ENCODE data around the gene PACS1. TPM values are rescaled to one million over a fixed set of nuclear protein-coding genes. Genes with fewer than 3 reads are reported as not detected.
"Not testable (repeated sequence)": the region's sequence is repeated elsewhere in the genome, so short reads cannot be mapped to it uniquely, and the experiment has no call there.

PACS1 gene
- polyA plus RNA-seq, 1 donor (not counting 4 experiments of a cell fraction or from before 2014, with no cell fraction given): 14.9 TPM

DNA sequence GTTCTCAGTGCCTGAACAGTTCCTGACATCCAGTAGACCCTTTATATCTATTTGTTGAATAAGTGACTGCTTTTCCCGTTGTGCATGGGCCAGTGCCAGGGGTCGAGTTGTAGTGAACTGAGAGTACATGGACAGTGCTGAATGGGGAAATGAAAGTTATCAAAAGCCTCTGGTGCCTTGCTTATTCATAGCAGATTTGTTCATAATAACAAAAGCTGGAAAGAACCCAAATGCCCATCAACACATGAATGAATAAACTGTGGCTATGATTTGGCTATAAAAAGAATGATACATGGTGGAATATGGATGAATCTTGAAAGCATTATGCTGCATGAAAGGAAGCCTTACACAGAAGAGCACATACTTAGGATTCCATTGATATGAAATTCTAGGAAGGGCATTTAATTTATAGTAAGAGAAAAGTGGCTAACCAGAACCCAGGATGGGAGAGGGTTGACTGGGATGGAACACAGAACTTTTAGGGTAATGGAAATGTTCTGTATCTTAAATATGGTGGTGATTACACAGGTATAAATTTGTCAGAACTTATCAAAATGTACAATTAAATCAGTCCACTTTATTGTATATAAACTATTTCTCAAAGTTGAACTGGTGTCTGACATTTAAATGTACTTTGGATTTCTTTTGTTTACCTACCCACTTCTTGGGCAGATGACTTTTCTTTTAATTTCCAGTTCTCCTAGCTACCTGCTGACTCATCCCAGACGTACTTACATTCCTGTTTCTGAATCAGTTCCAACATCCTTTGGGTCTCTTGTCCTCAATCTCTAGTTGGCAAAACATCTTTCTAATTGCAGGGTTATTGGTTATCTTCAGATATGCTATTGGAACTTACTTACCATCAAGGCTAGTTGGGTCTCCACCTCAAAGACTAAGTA lies 42.8 kb downstream of the PACS1 start:
- Histone ChIP-seq H3K4me1 (ENCODE audit: control insufficient read depth, extremely low read depth, insufficient read depth, low read length) (peaks cover 36% of the 10 kb centered on the region), H3K4me2 (ENCODE audit: control insufficient read depth, extremely low read depth, insufficient read depth, low read depth, low read length) (peak overlapping the region; percentile 95), H4K20me1 (ENCODE audit: control insufficient read depth, extremely low read depth, insufficient read depth, low read length) (no peaks in the 10 kb centered on the region), H2AFZ (ENCODE audit: control insufficient read depth, low read length) (no peak overlapping the region), H3K27ac (ENCODE audit: control insufficient read depth, insufficient read depth, low read length) (peak overlapping the region; percentile 88), H3K9me3 (ENCODE audit: control insufficient read depth, low read depth, low read length) (no peaks in the 10 kb centered on the region), H3K36me3 (ENCODE audit: control insufficient read depth in 2 of 2, extremely low read depth in 1 of 2, insufficient read depth in 2 of 2, low read length in 2 of 2) (no peaks in the 10 kb centered on the region), H3K27me3 (ENCODE audit: control insufficient read depth, extremely low read depth, insufficient read depth, low read length) (no peaks in the 10 kb centered on the region), H3K79me2 (ENCODE audit: control insufficient read depth, insufficient read depth, low read length) (peaks cover 50% of the 10 kb centered on the region), H3K4me3 (ENCODE audit: control insufficient read depth in 2 of 3, extremely low read depth in 1 of 3, insufficient read depth in 2 of 3, low read depth in 1 of 3, low read length in 3 of 3) (peak overlapping the region in 2 of 3 experiments; percentile 53 to 58), H3K9me1 (ENCODE audit: control insufficient read depth, extremely low read depth, insufficient read depth, low read length) (no peaks in the 10 kb centered on the region), H3K9ac (ENCODE audit: control insufficient read depth, extremely low read depth, insufficient read depth, low read length) (peak overlapping the region; percentile 54)
- TF ChIP-seq EZH2 (IDR thresholded peaks at IDR 0.05; ENCODE audit: low read length): no peak
- dilution Hi-C loops (cut with MboI; ENCODE audit: extremely low pct_ligation_motif_present, low sequenced_read_pairs): no loop called here
- peak; percentile 44 for FAIRE-seq
- DNase-seq (ENCODE audit: low read depth, low spot score): no peak

- Histone ChIP-seq H3K79me2 (ENCODE audit: control insufficient read depth, insufficient read depth, low read length) (peaks cover 40% of the 10 kb centered on the region), H3K4me1 (ENCODE audit: control insufficient read depth, extremely low read depth, insufficient read depth, low read length) (peaks cover 54% of the 10 kb centered on the region)
- FAIRE-seq; H3K4me3 ChIP-seq (ENCODE audit: control insufficient read depth in 2 of 3, extremely low read depth in 1 of 3, insufficient read depth in 2 of 3, low read depth in 1 of 3, low read length in 3 of 3); H2AFZ ChIP-seq (ENCODE audit: control insufficient read depth, low read length); H3K36me3 ChIP-seq (ENCODE audit: control insufficient read depth in 2 of 2, extremely low read depth in 1 of 2, insufficient read depth in 2 of 2, low read length in 2 of 2); H4K20me1 ChIP-seq (ENCODE audit: control insufficient read depth, extremely low read depth, insufficient read depth, low read length); DNase-seq (ENCODE audit: low read depth, low spot score); H3K27me3 ChIP-seq (ENCODE audit: control insufficient read depth, extremely low read depth, insufficient read depth, low read length); dilution Hi-C loops (cut with MboI; ENCODE audit: extremely low pct_ligation_motif_present, low sequenced_read_pairs); H3K9me1 ChIP-seq (ENCODE audit: control insufficient read depth, extremely low read depth, insufficient read depth, low read length); H3K27ac ChIP-seq (ENCODE audit: control insufficient read depth, insufficient read depth, low read length); H3K9me3 ChIP-seq (ENCODE audit: control insufficient read depth, low read depth, low read length); H3K4me2 ChIP-seq (ENCODE audit: control insufficient read depth, extremely low read depth, insufficient read depth, low read depth, low read length); H3K9ac ChIP-seq (ENCODE audit: control insufficient read depth, extremely low read depth, insufficient read depth, low read length): not testable (repeated sequence)
These were observed 44.9 kb downstream of the PACS1 start for GRCh38 chr11:66114957-66115356.

DNA sequence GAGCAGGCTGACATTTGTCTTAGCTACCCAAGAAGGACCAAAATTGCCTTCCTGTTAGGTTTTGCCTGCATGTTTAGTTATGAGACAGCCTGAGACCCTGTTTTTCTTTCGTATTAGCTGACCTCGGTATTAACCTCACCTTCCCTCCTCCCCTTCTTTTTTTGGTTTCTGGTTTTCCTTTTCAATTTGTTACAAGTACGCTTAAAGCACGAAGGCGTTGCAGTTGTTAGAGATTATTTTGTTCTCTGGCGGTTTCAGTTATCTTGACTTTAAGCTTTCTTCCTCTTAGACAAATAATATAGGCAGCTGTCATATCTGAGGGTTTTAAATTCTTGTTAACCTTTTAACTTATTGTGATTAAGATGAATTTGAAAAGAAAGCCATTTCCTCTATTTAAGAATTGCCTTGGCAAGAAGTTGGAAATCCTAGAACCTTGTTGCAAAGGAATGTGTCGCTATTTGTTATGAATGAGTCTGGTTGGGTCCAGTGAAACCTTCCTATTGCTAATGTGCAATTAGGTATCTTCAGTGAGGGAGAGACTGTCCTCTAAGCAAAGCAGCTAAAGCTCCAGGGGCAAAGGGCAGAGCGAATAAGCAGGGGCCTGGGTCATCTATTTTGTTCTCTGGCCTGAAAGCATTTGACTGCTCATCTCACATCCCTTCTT lies 45.7 kb downstream of the PACS1 start:
- Histone ChIP-seq H2AFZ (ENCODE audit: control insufficient read depth, low read length) (no peak overlapping the region), H3K79me2 (ENCODE audit: control insufficient read depth, insufficient read depth, low read length) (peaks cover 41% of the 10 kb centered on the region), H3K4me2 (ENCODE audit: control insufficient read depth, extremely low read depth, insufficient read depth, low read depth, low read length) (no peak overlapping the region), H3K9me3 (ENCODE audit: control insufficient read depth, low read depth, low read length) (no peaks in the 10 kb centered on the region), H3K4me3 (ENCODE audit: control insufficient read depth in 2 of 3, extremely low read depth in 1 of 3, insufficient read depth in 2 of 3, low read depth in 1 of 3, low read length in 3 of 3) (no peak overlapping the region), H3K36me3 (ENCODE audit: control insufficient read depth in 2 of 2, extremely low read depth in 1 of 2, insufficient read depth in 2 of 2, low read length in 2 of 2) (no peaks in the 10 kb centered on the region), H3K4me1 (ENCODE audit: control insufficient read depth, extremely low read depth, insufficient read depth, low read length) (peaks cover 57% of the 10 kb centered on the region), H3K9ac (ENCODE audit: control insufficient read depth, extremely low read depth, insufficient read depth, low read length) (no peak overlapping the region), H3K27ac (ENCODE audit: control insufficient read depth, insufficient read depth, low read length) (no peak overlapping the region), H4K20me1 (ENCODE audit: control insufficient read depth, extremely low read depth, insufficient read depth, low read length) (no peaks in the 10 kb centered on the region), H3K27me3 (ENCODE audit: control insufficient read depth, extremely low read depth, insufficient read depth, low read length) (no peaks in the 10 kb centered on the region), H3K9me1 (ENCODE audit: control insufficient read depth, extremely low read depth, insufficient read depth, low read length) (no peaks in the 10 kb centered on the region)
- dilution Hi-C loops (cut with MboI; ENCODE audit: extremely low pct_ligation_motif_present, low sequenced_read_pairs): no loop called here
- TF ChIP-seq, protein P1, sequence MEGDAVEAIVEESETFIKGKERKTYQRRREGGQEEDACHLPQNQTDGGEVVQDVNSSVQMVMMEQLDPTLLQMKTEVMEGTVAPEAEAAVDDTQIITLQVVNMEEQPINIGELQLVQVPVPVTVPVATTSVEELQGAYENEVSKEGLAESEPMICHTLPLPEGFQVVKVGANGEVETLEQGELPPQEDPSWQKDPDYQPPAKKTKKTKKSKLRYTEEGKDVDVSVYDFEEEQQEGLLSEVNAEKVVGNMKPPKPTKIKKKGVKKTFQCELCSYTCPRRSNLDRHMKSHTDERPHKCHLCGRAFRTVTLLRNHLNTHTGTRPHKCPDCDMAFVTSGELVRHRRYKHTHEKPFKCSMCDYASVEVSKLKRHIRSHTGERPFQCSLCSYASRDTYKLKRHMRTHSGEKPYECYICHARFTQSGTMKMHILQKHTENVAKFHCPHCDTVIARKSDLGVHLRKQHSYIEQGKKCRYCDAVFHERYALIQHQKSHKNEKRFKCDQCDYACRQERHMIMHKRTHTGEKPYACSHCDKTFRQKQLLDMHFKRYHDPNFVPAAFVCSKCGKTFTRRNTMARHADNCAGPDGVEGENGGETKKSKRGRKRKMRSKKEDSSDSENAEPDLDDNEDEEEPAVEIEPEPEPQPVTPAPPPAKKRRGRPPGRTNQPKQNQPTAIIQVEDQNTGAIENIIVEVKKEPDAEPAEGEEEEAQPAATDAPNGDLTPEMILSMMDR (optimal IDR thresholded peaks at IDR 0.05 in 1 of 3, IDR thresholded peaks at IDR 0.05 in 1 of 3, conservative IDR thresholded peaks at IDR 0.05 in 1 of 3; ENCODE audit: extremely low read depth in 1 of 3, insufficient read depth in 2 of 3, low read length in 3 of 3): no peak
- TF ChIP-seq EZH2 (IDR thresholded peaks at IDR 0.05; ENCODE audit: low read length): no peak
- DNase-seq (ENCODE audit: low read depth, low spot score) (no peak), FAIRE-seq (no peak)
